Large intestine (tissue), 3 donors: Measurements from ENCODE around the gene DIP2C. TPM values are rescaled to one million over a fixed set of nuclear protein-coding genes. Genes with fewer than 3 reads are reported as not detected.

Experiments
- DNase-seq, 2 donors: peaks; one replicate each; pipeline versions ENCODE4 v3.0.0 to v3.0.0-alpha.2; 2013
- H3K27ac ChIP-seq: one replicate; pipeline ENCODE4 v1.5.1; 2013; ENCODE audit warnings: low read length
- H3K27me3 ChIP-seq: 2 replicates; pipeline ENCODE4 v1.6.1; 2013; ENCODE audit warnings: low read length; ENCODE audit not compliant: control insufficient read depth, insufficient read depth
- H3K36me3 ChIP-seq: 2 replicates; pipeline ENCODE4 v1.6.1; 2013; ENCODE audit warnings: low read length; ENCODE audit not compliant: control insufficient read depth, insufficient read depth
- H3K4me1 ChIP-seq: one replicate; pipeline ENCODE4 v1.6.1; 2013; ENCODE audit warnings: low read length; ENCODE audit not compliant: control insufficient read depth, insufficient read depth
- H3K4me3 ChIP-seq: one replicate; pipeline ENCODE4 v1.5.1; 2013; ENCODE audit warnings: low read length
- H3K9me3 ChIP-seq: one replicate; pipeline ENCODE4 v1.6.1; 2013; ENCODE audit warnings: mild to moderate bottlenecking, low read depth, low read length, moderate library complexity; ENCODE audit not compliant: control insufficient read depth
- WGBS: methylation state at CpG from one replicate; pipeline ENCODE4 v1.1.5; 2013; ENCODE audit warnings: low lambda C conversion rate; ENCODE audit not compliant: insufficient coverage; 5-methylcytosine and 5-hydroxymethylcytosine counted together
- polyA plus RNA-seq: library from polyadenylated mRNA; unstranded; fragments of 120-200 nt; gene quantifications from one replicate; pipeline ENCODE4 v1.2.1, GENCODE V29; 2013

DIP2C gene
- polyA plus RNA-seq, 1 donor, result 16.5 TPM

DNA sequence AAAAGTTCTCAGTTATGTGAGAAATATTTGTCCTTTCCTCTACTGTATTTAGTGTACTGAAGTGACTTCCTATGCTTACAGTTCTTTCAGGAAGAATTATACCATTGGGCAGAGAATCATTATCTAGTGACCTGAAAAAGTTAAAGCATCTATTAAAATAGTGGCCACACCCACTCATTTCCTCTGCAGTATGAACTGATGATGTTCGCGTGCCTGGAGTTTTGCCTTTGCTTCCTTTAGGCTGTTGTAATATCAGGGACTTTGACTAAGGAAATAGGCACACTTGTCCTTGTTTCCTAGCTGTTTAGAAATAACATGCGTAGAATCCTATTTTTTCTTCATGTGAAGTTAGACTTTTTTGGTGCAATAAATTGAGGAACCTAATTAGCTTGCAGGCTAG, 453.6 kb downstream of the DIP2C start:
- DNase-seq, result no peak
- H3K36me3 ChIP-seq, result peaks cover 30% of the 10 kb centered on the region
- no peak overlapping the region for H3K4me3 ChIP-seq
- no peaks in the 10 kb centered on the region for H3K27me3 ChIP-seq
- H3K4me1 ChIP-seq, result no peaks in the 10 kb centered on the region
- no peak overlapping the region for H3K27ac ChIP-seq
- 100% methylated on average over 1 of the region's 3 CpGs for WGBS
- H3K9me3 ChIP-seq, result no peaks in the 10 kb centered on the region

DNA sequence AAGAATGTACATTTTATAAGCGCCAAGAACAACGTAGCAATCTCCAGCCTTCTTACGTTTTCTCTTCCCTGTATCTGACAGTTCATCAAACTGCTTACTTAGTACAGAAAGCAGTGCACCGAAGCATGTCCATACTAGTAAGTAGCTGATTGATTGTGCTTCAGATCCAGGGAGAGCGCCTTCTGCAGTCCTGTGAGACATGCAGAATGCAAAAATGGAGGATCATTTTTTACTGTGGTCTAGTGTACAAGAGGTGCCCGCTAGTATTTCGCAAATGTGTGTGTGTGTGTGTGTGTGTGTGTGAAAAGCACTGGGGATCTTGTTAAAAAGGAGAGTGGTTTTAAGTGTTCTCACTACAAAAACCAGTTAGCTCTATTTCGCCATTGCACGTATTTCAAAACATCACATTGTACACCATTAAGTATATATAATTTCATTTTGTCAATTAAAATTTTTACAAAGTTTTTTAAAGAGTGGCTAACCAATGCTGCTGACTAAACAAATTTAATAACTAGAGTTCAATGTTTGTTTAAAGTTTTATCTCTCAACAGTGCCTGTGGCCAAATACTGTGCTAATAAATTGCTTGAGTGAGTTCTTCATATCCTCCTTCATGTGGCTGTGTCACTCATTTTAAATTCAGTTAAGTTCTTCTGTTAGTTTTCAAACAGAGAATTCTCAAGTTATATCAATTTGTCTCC, 454.6 kb downstream of the DIP2C start:
- no peak for DNase-seq
- Histone ChIP-seq H3K9me3 (no peaks in the 10 kb centered on the region), H3K36me3 (peaks cover 26% of the 10 kb centered on the region), H3K4me1 (no peaks in the 10 kb centered on the region), H3K27me3 (no peaks in the 10 kb centered on the region), H3K27ac (no peak overlapping the region), H3K4me3 (no peak overlapping the region)
- 100% methylated on average over 2 of the region's 9 CpGs for WGBS

GRCh38 chr10:232878-233277, 456.6 kb downstream of the DIP2C start:
- Histone ChIP-seq H3K9me3 (no peaks in the 10 kb centered on the region), H3K4me1 (no peaks in the 10 kb centered on the region), H3K27ac (no peak overlapping the region), H3K27me3 (no peaks in the 10 kb centered on the region), H3K36me3 (peaks cover 18% of the 10 kb centered on the region), H3K4me3 (no peak overlapping the region)
- DNase-seq, result no peak
- WGBS, result no CpG with 5 or more reads among the region's 11 CpGs

DNA sequence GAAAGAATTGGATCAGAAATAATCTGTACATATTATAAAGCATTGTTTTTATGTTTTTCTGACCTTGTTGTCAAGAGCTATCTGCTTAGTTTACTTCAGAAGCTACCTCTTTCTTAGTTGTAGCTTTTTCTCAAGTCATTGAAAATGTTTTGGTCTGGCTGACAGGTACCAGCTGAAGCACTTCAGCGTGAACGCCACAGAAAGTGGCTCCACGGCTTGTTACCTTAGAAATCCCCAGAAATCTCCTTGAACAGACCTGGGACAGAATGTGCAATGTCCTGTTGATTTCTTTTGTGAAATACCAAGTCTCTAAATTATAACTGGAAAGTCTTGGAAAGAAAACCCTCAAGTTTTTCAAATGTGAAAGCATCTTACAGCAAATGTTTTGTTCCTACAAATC, 457.4 kb downstream of the DIP2C start:
- H3K36me3 ChIP-seq, result peaks cover 11% of the 10 kb centered on the region
- WGBS, result no CpG with 5 or more reads among the region's 3 CpGs
- H3K9me3 ChIP-seq, result no peaks in the 10 kb centered on the region
- no peak for DNase-seq
- H3K27me3 ChIP-seq, result no peaks in the 10 kb centered on the region
- H3K27ac ChIP-seq, result no peak overlapping the region
- H3K4me1 ChIP-seq, result no peaks in the 10 kb centered on the region
- no peak overlapping the region for H3K4me3 ChIP-seq

- H3K27ac ChIP-seq, result no peak overlapping the region
- peaks cover 11% of the 10 kb centered on the region for H3K36me3 ChIP-seq
- 82% methylated on average over 3 of the region's 9 CpGs for WGBS
- no peaks in the 10 kb centered on the region for H3K9me3 ChIP-seq
- no peak overlapping the region for H3K4me3 ChIP-seq
- H3K27me3 ChIP-seq, result no peaks in the 10 kb centered on the region
- DNase-seq, result no peak
- H3K4me1 ChIP-seq, result no peaks in the 10 kb centered on the region
These were observed 458.7 kb downstream of the DIP2C start for GRCh38 chr10:230758-231157.

GRCh38 chr10:228366-228765, 461.1 kb downstream of the DIP2C start:
- Histone ChIP-seq H3K4me1 (no peaks in the 10 kb centered on the region), H3K27ac (no peak overlapping the region), H3K27me3 (no peaks in the 10 kb centered on the region), H3K36me3 (peaks cover 3% of the 10 kb centered on the region), H3K4me3 (no peak overlapping the region), H3K9me3 (no peaks in the 10 kb centered on the region)
- no peak for DNase-seq
- 100% methylated on average over 3 of the region's 6 CpGs for WGBS

GRCh38 chr10:227014-227413, 462.5 kb downstream of the DIP2C start:
- Histone ChIP-seq H3K4me3 (no peak overlapping the region), H3K4me1 (no peaks in the 10 kb centered on the region), H3K27ac (no peak overlapping the region), H3K36me3 (peaks cover 3% of the 10 kb centered on the region), H3K27me3 (no peaks in the 10 kb centered on the region), H3K9me3 (no peaks in the 10 kb centered on the region)
- DNase-seq, result no peak
- WGBS, result 100% methylated on average over 1 of the region's 2 CpGs

DNA sequence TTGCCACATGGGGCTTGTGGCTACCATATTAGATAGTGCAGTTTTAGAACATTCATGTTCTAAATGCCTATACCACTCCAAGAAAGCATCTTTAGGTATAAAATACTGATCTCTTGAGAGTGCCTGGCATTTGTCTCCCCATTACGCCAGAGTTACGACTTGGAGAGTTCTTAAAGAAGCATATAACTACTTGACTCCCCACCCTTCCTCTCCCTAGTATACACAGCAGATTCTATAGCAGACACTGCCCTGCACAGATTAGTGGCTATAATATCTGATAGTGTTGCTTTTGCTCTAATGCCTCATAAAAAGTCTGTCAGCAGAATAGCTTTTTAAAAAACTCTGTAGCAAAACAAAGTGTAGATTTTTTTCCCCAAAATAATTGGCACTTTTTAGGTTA, 463.4 kb downstream of the DIP2C start:
- H3K27me3 ChIP-seq, result no peaks in the 10 kb centered on the region
- H3K27ac ChIP-seq, result no peak overlapping the region
- H3K9me3 ChIP-seq, result no peaks in the 10 kb centered on the region
- WGBS, result no CpG with 5 or more reads among the region's 2 CpGs
- no peak overlapping the region for H3K4me3 ChIP-seq
- H3K36me3 ChIP-seq, result peaks cover 6% of the 10 kb centered on the region
- no peak for DNase-seq
- no peaks in the 10 kb centered on the region for H3K4me1 ChIP-seq

DNA sequence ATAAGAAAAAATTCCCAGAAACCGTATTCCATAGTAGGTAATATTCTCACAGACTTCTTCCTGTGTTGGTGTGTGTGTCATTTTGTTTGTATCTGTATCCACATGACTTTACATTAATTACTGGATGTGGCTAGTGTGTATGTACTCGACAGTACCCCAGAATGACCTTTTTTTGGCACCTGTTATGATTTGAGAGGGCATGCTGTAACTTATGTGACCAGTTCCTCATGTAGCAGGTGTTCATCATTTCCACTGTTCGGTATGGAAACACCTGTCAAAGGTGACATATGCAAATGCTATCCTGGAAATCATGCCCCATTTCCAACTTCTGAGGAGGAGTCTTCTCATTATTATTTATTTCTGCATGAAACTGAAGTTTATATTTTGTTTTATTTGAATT, 464.9 kb downstream of the DIP2C start:
- Histone ChIP-seq H3K9me3 (no peaks in the 10 kb centered on the region), H3K4me3 (no peak overlapping the region), H3K27me3 (no peaks in the 10 kb centered on the region), H3K4me1 (no peaks in the 10 kb centered on the region), H3K36me3 (peaks cover 6% of the 10 kb centered on the region), H3K27ac (no peak overlapping the region)
- no peak for DNase-seq
- 100% methylated on average over 1 of the region's 3 CpGs for WGBS
